GM12892 (cell line): ENCODE results near the gene AEBP1.

Experiments
- DNase-seq: peaks from one replicate; pipeline ENCODE4 v3.0.0; 2011; ENCODE audit not compliant: insufficient read length
- FAIRE-seq: peaks from 2 replicates; lab custom pipeline; 2011; peaks lifted over from hg19 to GRCh38; lab: Jason Lieb, UNC
- POLR2A ChIP-seq: IDR thresholded peaks from 2 replicates; pipeline ENCODE4 v1.6.1; 2011; ENCODE audit warnings: low read depth, low read length, control low read depth
- POLR2AphosphoS5 ChIP-seq: IDR thresholded peaks from 2 replicates; pipeline ENCODE4 v1.6.1; 2011; ENCODE audit warnings: low read depth, low read length, control low read depth
- TAF1 ChIP-seq: IDR thresholded peaks from 2 replicates; pipeline ENCODE4 v1.6.1; 2011; ENCODE audit warnings: low read depth, mild to moderate bottlenecking, control low read depth, low read length, borderline replicate concordance

AEBP1 gene

GRCh38 chr7:44101966-44102845 is 1.9 kb upstream of the AEBP1 start:
- FAIRE-seq (no peak), DNase-seq (no peak)
- TF ChIP-seq POLR2AphosphoS5 (no peak), POLR2A (no peak), TAF1 (no peak)

GRCh38 chr7:44102846-44103565 is 1.1 kb upstream of the AEBP1 start:
- TF ChIP-seq POLR2A: no peak
- TF ChIP-seq TAF1: no peak
- FAIRE-seq (no peak), DNase-seq (no peak)

GRCh38 chr7:44103566-44103922 is 601 bp upstream of the AEBP1 start:
- TF ChIP-seq TAF1: no peak
- no peak for TF ChIP-seq POLR2AphosphoS5
- no peak for TF ChIP-seq POLR2A
- FAIRE-seq: no peak
- DNase-seq: no peak

GRCh38 chr7:44104860-44105771 is 971 bp downstream of the AEBP1 start:
- FAIRE-seq (no peak), DNase-seq (no peak)
- TF ChIP-seq TAF1 (no peak), POLR2A (no peak), POLR2AphosphoS5 (no peak)

GRCh38 chr7:44105832-44106231 is 1.7 kb downstream of the AEBP1 start:
- DNase-seq (no peak), FAIRE-seq (no peak)
- TF ChIP-seq POLR2AphosphoS5: no peak
- TF ChIP-seq POLR2A: no peak
- no peak for TF ChIP-seq TAF1

- FAIRE-seq (no peak), DNase-seq (no peak)
- TF ChIP-seq POLR2A: no peak
- TF ChIP-seq TAF1: no peak
Measured at GRCh38 chr7:44106311-44107065, 2.3 kb downstream of the AEBP1 start.

- TF ChIP-seq POLR2AphosphoS5 (no peak), POLR2A (no peak), TAF1 (no peak)
- FAIRE-seq (no peak), DNase-seq (no peak)
Measured at GRCh38 chr7:44107116-44107960, 3.2 kb downstream of the AEBP1 start.

GRCh38 chr7:44107961-44108767 is 4.0 kb downstream of the AEBP1 start:
- TF ChIP-seq POLR2A: no peak
- no peak for TF ChIP-seq POLR2AphosphoS5
- DNase-seq: no peak
- no peak for FAIRE-seq
